CD8-positive, alpha-beta memory T cell (primary cell): Measurements from ENCODE around the gene CCNG2. TPM values are rescaled to one million over a fixed set of nuclear protein-coding genes. Genes with fewer than 3 reads are reported as not detected.
A peak's percentile ranks its signal among the peaks of the same experiment; 100 is the strongest.

Experiments
- CTCF ChIA-PET: fragments of 350-600 bp; sonication (Branson Sonifier 250); formaldehyde crosslinking; loops from one replicate; lab custom pipeline; 2021; ENCODE audit warnings: antibody characterized with exemption; lab: Charles Lee
- POLR2A ChIA-PET: fragments of 350-600 bp; sonication (Branson Sonifier 250); formaldehyde crosslinking; loops from one replicate; lab custom pipeline; 2021; ENCODE audit warnings: antibody characterized with exemption; lab: Charles Lee
- DNase-seq, 5 donors: peaks; one replicate each; pipeline versions ENCODE4 v3.0.0 to v3.0.0-alpha.2; 2020 to 2022; ENCODE audit warnings: mixed read lengths in 1 of 5
- H3K27ac ChIP-seq: one replicate; pipeline ENCODE4 v1.7.0; 2013; ENCODE audit warnings: low read depth, mild to moderate bottlenecking, low read length, moderate library complexity
- H3K27me3 ChIP-seq: 2 replicates; pipeline ENCODE4 v1.7.0; 2013; ENCODE audit warnings: low read length, mild to moderate bottlenecking; ENCODE audit not compliant: insufficient read depth, poor library complexity, severe bottlenecking
- H3K36me3 ChIP-seq: 2 replicates; pipeline ENCODE4 v1.7.0; 2013; ENCODE audit warnings: mild to moderate bottlenecking, low read length, moderate library complexity; ENCODE audit not compliant: insufficient read depth
- H3K4me1 ChIP-seq: 2 replicates; pipeline ENCODE4 v1.7.0; 2013; ENCODE audit warnings: mild to moderate bottlenecking, low read length, moderate library complexity; ENCODE audit not compliant: insufficient read depth
- H3K4me3 ChIP-seq: 2 replicates; pipeline ENCODE4 v1.7.0; 2013; ENCODE audit warnings: mild to moderate bottlenecking, low read length
- H3K9me3 ChIP-seq: 2 replicates; pipeline ENCODE4 v1.7.0; 2013; ENCODE audit warnings: mild to moderate bottlenecking, low read length
- H3K27ac Mint-ChIP-seq, 8 donors: one replicate each; pipeline ENCODE4 v1.8.0; 2020 to 2021; ENCODE audit warnings: mixed read lengths in 8 of 8, mild to moderate bottlenecking in 6 of 8, inconsistent platforms in 3 of 8, moderate library complexity in 3 of 8
- H3K27me3 Mint-ChIP-seq, 2 donors: one replicate each; pipeline ENCODE4 v1.8.0; 2020 to 2021; ENCODE audit warnings: mixed read lengths in 2 of 2, mild to moderate bottlenecking in 1 of 2, moderate library complexity in 1 of 2
- H3K36me3 Mint-ChIP-seq, 3 donors: one replicate each; pipeline ENCODE4 v1.8.0; 2020 to 2021; ENCODE audit warnings: mixed read lengths in 3 of 3, inconsistent platforms in 1 of 3, mild to moderate bottlenecking in 1 of 3
- H3K4me1 Mint-ChIP-seq, 3 donors: one replicate each; pipeline ENCODE4 v1.8.0; 2020 to 2021; ENCODE audit warnings: mixed read lengths in 3 of 3, inconsistent platforms in 1 of 3, mild to moderate bottlenecking in 1 of 3
- H3K4me3 Mint-ChIP-seq, 7 donors: one replicate each; pipeline ENCODE4 v1.8.0; 2020 to 2021; ENCODE audit warnings: mixed read lengths in 7 of 7, mild to moderate bottlenecking in 6 of 7, moderate library complexity in 4 of 7, inconsistent platforms in 2 of 7
- H3K9me3 Mint-ChIP-seq, 5 donors: one replicate each; pipeline ENCODE4 v1.8.0; 2020 to 2022; ENCODE audit warnings: mixed read lengths in 5 of 5, mild to moderate bottlenecking in 3 of 5, moderate library complexity in 2 of 5, inconsistent platforms in 1 of 5
- polyA plus RNA-seq: library from polyadenylated mRNA; unstranded; fragments of 300-500 nt; fragmentation: Illumina TruSeq; gene quantifications from one replicate; pipeline ENCODE4 v1.2.3, GENCODE V29; 2021
- total RNA-seq, 2 experiments: library from RNA; stranded (reverse); gene quantifications; one replicate each; pipeline ENCODE4 v1.2.3, GENCODE V29; 2021

The CCNG2 gene
- total and polyA plus RNA-seq, 3 experiments from 2014 or later: 3.7 to 23.9 (median 4.0) TPM

GRCh38 chr4:77141964-77142645 lies 14.9 kb upstream of the CCNG2 start:
- Mint-ChIP-seq H3K4me3 (peak overlapping the region in 3 of 7 donors; percentile 37 to 65 (median 57)), H3K36me3 (no peaks in the 10 kb centered on the region), H3K9me3 (no peaks in the 10 kb centered on the region), H3K4me1 (peaks cover 17 to 31% (median 27%) of the 10 kb centered on the region in 3 donors), H3K27ac (peak overlapping the region in 5 of 8 donors; percentile 35 to 91 (median 80)), H3K27me3 (peaks cover 0 to 10% of the 10 kb centered on the region in 2 donors)
- Histone ChIP-seq H3K36me3 (no peaks in the 10 kb centered on the region), H3K4me1 (peaks cover 3% of the 10 kb centered on the region), H3K27me3 (no peaks in the 10 kb centered on the region), H3K27ac (no peak overlapping the region), H3K4me3 (no peak overlapping the region), H3K9me3 (no peaks in the 10 kb centered on the region)
- CTCF ChIA-PET: interaction anchor here (1.5 to 2.4 kb wide), 2 partner anchors 8 to 46 kb away, joined by 4 to 5 read pairs; no protein-coding TSS in a partner anchor
- DNase-seq: peak in 1 of 5 donors; percentile 35
- POLR2A ChIA-PET: no interaction called here

GRCh38 chr4:77142646-77143028 lies 14.4 kb upstream of the CCNG2 start:
- Mint-ChIP-seq H3K4me3 (peak overlapping the region in 2 of 7 donors; percentile 57 to 65), H3K27ac (peak overlapping the region in 5 of 8 donors; percentile 19 to 91 (median 80)), H3K4me1 (peaks cover 14 to 28% (median 27%) of the 10 kb centered on the region in 3 donors), H3K36me3 (no peaks in the 10 kb centered on the region), H3K27me3 (peaks cover 0 to 10% of the 10 kb centered on the region in 2 donors), H3K9me3 (no peaks in the 10 kb centered on the region)
- Histone ChIP-seq H3K4me1 (peaks cover 3% of the 10 kb centered on the region), H3K9me3 (no peaks in the 10 kb centered on the region), H3K27me3 (no peaks in the 10 kb centered on the region), H3K36me3 (no peaks in the 10 kb centered on the region), H3K4me3 (no peak overlapping the region), H3K27ac (no peak overlapping the region)
- ChIA-PET CTCF (interaction anchor here (1.5 to 2.4 kb wide), 2 partner anchors 8 to 47 kb away, joined by 4 to 5 read pairs; no protein-coding TSS in a partner anchor), POLR2A (no interaction called here)
- DNase-seq: no peak

GRCh38 chr4:77143091-77143490 lies 13.9 kb upstream of the CCNG2 start:
- Mint-ChIP-seq H3K4me3 (no peak overlapping the region), H3K4me1 (peaks cover 14 to 28% (median 27%) of the 10 kb centered on the region in 3 donors), H3K27ac (peak overlapping the region in 3 of 8 donors; percentile 35 to 90 (median 80)), H3K27me3 (peaks cover 0 to 10% of the 10 kb centered on the region in 2 donors), H3K36me3 (no peaks in the 10 kb centered on the region), H3K9me3 (no peaks in the 10 kb centered on the region)
- CTCF ChIA-PET: interaction anchor here (0.8 to 2.4 kb wide), 3 partner anchors 9 to 47 kb away, joined by 3 to 5 read pairs (median 4); no protein-coding TSS in a partner anchor
- peaks cover 3% of the 10 kb centered on the region for H3K4me1 ChIP-seq
- no peaks in the 10 kb centered on the region for H3K9me3 ChIP-seq
- POLR2A ChIA-PET: no interaction called here
- no peaks in the 10 kb centered on the region for H3K36me3 ChIP-seq
- no peak overlapping the region for H3K4me3 ChIP-seq
- no peaks in the 10 kb centered on the region for H3K27me3 ChIP-seq
- no peak overlapping the region for H3K27ac ChIP-seq
- DNase-seq: no peak

GRCh38 chr4:77145842-77146185 lies 11.2 kb upstream of the CCNG2 start:
- peaks cover 0 to 7% of the 10 kb centered on the region in 2 donors for H3K27me3 Mint-ChIP-seq
- CTCF ChIA-PET: interaction anchor here (0.8 kb wide), 1 partner anchor 16 kb away, joined by 3 read pairs; no protein-coding TSS in a partner anchor
- no peaks in the 10 kb centered on the region for H3K36me3 Mint-ChIP-seq
- DNase-seq: no peak
- Histone ChIP-seq H3K27me3 (no peaks in the 10 kb centered on the region), H3K36me3 (no peaks in the 10 kb centered on the region), H3K4me1 (peaks cover 3% of the 10 kb centered on the region), H3K4me3 (no peak overlapping the region), H3K27ac (no peak overlapping the region), H3K9me3 (no peaks in the 10 kb centered on the region)
- H3K4me1 Mint-ChIP-seq: peaks cover 14 to 28% (median 27%) of the 10 kb centered on the region in 3 donors
- H3K27ac Mint-ChIP-seq: peak overlapping the region in 5 of 8 donors; percentile 3 to 81 (median 48)
- POLR2A ChIA-PET: interaction anchor here (1.2 kb wide), 1 partner anchor 9 kb away, joined by 3 read pairs; no protein-coding TSS in a partner anchor
- H3K4me3 Mint-ChIP-seq: peak overlapping the region in 2 of 7 donors; percentile 2 to 12
- no peaks in the 10 kb centered on the region for H3K9me3 Mint-ChIP-seq

- Histone ChIP-seq H3K36me3 (no peaks in the 10 kb centered on the region), H3K27ac (no peak overlapping the region), H3K27me3 (no peaks in the 10 kb centered on the region), H3K9me3 (no peaks in the 10 kb centered on the region), H3K4me3 (no peak overlapping the region), H3K4me1 (peaks cover 3% of the 10 kb centered on the region)
- Mint-ChIP-seq H3K4me1 (peaks cover 14 to 28% (median 27%) of the 10 kb centered on the region in 3 donors), H3K27ac (peak overlapping the region in 5 of 8 donors; percentile 4 to 81 (median 63)), H3K9me3 (no peaks in the 10 kb centered on the region), H3K36me3 (no peaks in the 10 kb centered on the region), H3K27me3 (peaks cover 0 to 13% of the 10 kb centered on the region in 2 donors), H3K4me3 (peak overlapping the region in 1 of 7 donors; percentile 2)
- ChIA-PET CTCF (interaction anchor here (0.8 kb wide), 1 partner anchor 16 kb away, joined by 3 read pairs; no protein-coding TSS in a partner anchor), POLR2A (interaction anchor here (1.2 kb wide), 1 partner anchor 9 kb away, joined by 3 read pairs; no protein-coding TSS in a partner anchor)
- no peak for DNase-seq
Measured at GRCh38 chr4:77146186-77147078, 10.6 kb upstream of the CCNG2 start.

GRCh38 chr4:77147079-77147782 lies 9.8 kb upstream of the CCNG2 start:
- no peaks in the 10 kb centered on the region for H3K27me3 ChIP-seq
- H3K9me3 Mint-ChIP-seq: no peaks in the 10 kb centered on the region
- H3K36me3 ChIP-seq: no peaks in the 10 kb centered on the region
- no peaks in the 10 kb centered on the region for H3K9me3 ChIP-seq
- no peak for DNase-seq
- peak overlapping the region in 4 of 8 donors; percentile 58 to 81 (median 66) for H3K27ac Mint-ChIP-seq
- H3K4me1 Mint-ChIP-seq: peaks cover 14 to 27% (median 26%) of the 10 kb centered on the region in 3 donors
- no peak overlapping the region for H3K4me3 Mint-ChIP-seq
- H3K36me3 Mint-ChIP-seq: no peaks in the 10 kb centered on the region
- peaks cover 3% of the 10 kb centered on the region for H3K4me1 ChIP-seq
- H3K27me3 Mint-ChIP-seq: peaks cover 0 to 18% of the 10 kb centered on the region in 2 donors
- CTCF ChIA-PET: no interaction called here
- POLR2A ChIA-PET: no interaction called here
- no peak overlapping the region for H3K4me3 ChIP-seq
- no peak overlapping the region for H3K27ac ChIP-seq

- ChIA-PET CTCF (no interaction called here), POLR2A (no interaction called here)
- no peak overlapping the region for H3K27ac Mint-ChIP-seq
- peak overlapping the region in 1 of 7 donors; percentile 9 for H3K4me3 Mint-ChIP-seq
- H3K4me1 ChIP-seq: peaks cover 3% of the 10 kb centered on the region
- no peaks in the 10 kb centered on the region for H3K9me3 Mint-ChIP-seq
- H3K36me3 Mint-ChIP-seq: no peaks in the 10 kb centered on the region
- no peaks in the 10 kb centered on the region for H3K27me3 ChIP-seq
- H3K27ac ChIP-seq: no peak overlapping the region
- DNase-seq: no peak
- H3K27me3 Mint-ChIP-seq: peaks cover 0 to 18% of the 10 kb centered on the region in 2 donors
- no peak overlapping the region for H3K4me3 ChIP-seq
- no peaks in the 10 kb centered on the region for H3K36me3 ChIP-seq
- H3K4me1 Mint-ChIP-seq: peaks cover 14 to 19% (median 18%) of the 10 kb centered on the region in 3 donors
- no peaks in the 10 kb centered on the region for H3K9me3 ChIP-seq
Measured at GRCh38 chr4:77148078-77148477, 8.9 kb upstream of the CCNG2 start.
